SK-N-SH treated with all-trans-retinoic acid at 6 μM for 48 hours (cell line): Measurements from ENCODE around the gene TXNDC12.

Source experiments
- ATAC-seq: fragments of 200-7000 bp; cut with Tn5 transposase; 3 replicates; pipeline ENCODE4 v1.9.1; 2020; ENCODE audit warnings: mild to moderate bottlenecking, moderate library complexity
- ARNTL ChIP-seq: fragments of 450-650 bp; formaldehyde crosslinking; IDR thresholded peaks from 2 replicates; pipeline ENCODE4 v1.5.0; 2020; ENCODE audit warnings: low read depth, mild to moderate bottlenecking, moderate library complexity, borderline replicate concordance
- BACH2 ChIP-seq: fragments of 250-450 bp; sonication (Bioruptor Pico); IDR thresholded peaks from 2 replicates; pipeline ENCODE4 v1.9.0; 2021; ENCODE audit warnings: mild to moderate bottlenecking, borderline replicate concordance
- CSDC2 ChIP-seq: fragments of 250-450 bp; sonication (Bioruptor Pico); IDR thresholded peaks from 2 replicates; pipeline ENCODE4 v1.5.0; 2020; ENCODE audit warnings: mild to moderate bottlenecking, moderate library complexity
- ESRRG ChIP-seq: fragments of 250-450 bp; sonication (Bioruptor Pico); IDR thresholded peaks from 2 replicates; pipeline ENCODE4 v1.6.1; 2021; ENCODE audit warnings: mild to moderate bottlenecking
- GLIS3 ChIP-seq: fragments of 250-450 bp; sonication (Bioruptor Pico); IDR thresholded peaks from 2 replicates; pipeline ENCODE4 v1.5.0; 2020; ENCODE audit warnings: mild to moderate bottlenecking, moderate library complexity
- ISL1 ChIP-seq: fragments of 250-450 bp; sonication (Bioruptor Pico); IDR thresholded peaks from 2 replicates; pipeline ENCODE4 v2.1.2; 2022; ENCODE audit warnings: mild to moderate bottlenecking, moderate library complexity
- OSR1 ChIP-seq: fragments of 250-450 bp; sonication (Bioruptor Pico); IDR thresholded peaks from 2 replicates; pipeline ENCODE4 v1.8.0; 2022; ENCODE audit warnings: moderate library complexity, mild to moderate bottlenecking, inconsistent platforms
- PPARA ChIP-seq: fragments of 250-450 bp; sonication (Bioruptor Pico); IDR thresholded peaks from 2 replicates; pipeline ENCODE4 v1.5.0; 2020; ENCODE audit warnings: mild to moderate bottlenecking, borderline replicate concordance
- RARB ChIP-seq: fragments of 250-450 bp; sonication (Bioruptor Pico); IDR thresholded peaks from 2 replicates; pipeline ENCODE4 v1.8.0; 2021; ENCODE audit warnings: mild to moderate bottlenecking, moderate library complexity
- SNAI2 ChIP-seq: fragments of 250-450 bp; sonication (Bioruptor Pico); IDR thresholded peaks from 2 replicates; pipeline ENCODE4 v1.5.0; 2020; ENCODE audit warnings: mild to moderate bottlenecking, moderate library complexity
- TCF4 ChIP-seq: fragments of 250-450 bp; sonication (Bioruptor Pico); IDR thresholded peaks from 2 replicates; pipeline ENCODE4 v1.8.0; 2021; ENCODE audit warnings: mild to moderate bottlenecking, moderate library complexity, borderline replicate concordance
- TOX ChIP-seq: fragments of 250-450 bp; sonication (Bioruptor Pico); IDR thresholded peaks from 2 replicates; pipeline ENCODE4 v1.8.0; 2021; ENCODE audit warnings: mild to moderate bottlenecking, moderate library complexity, borderline replicate concordance
- ZC3H10 ChIP-seq: fragments of 250-450 bp; sonication (Bioruptor Pico); IDR thresholded peaks from 2 replicates; pipeline ENCODE4 v1.5.1; 2021; ENCODE audit warnings: mild to moderate bottlenecking, moderate library complexity
- ZFP3 ChIP-seq: fragments of 250-450 bp; sonication (Bioruptor Pico); IDR thresholded peaks from 2 replicates; pipeline ENCODE4 v1.5.0; 2020; ENCODE audit warnings: mild to moderate bottlenecking, moderate library complexity
- ZNF565 ChIP-seq: fragments of 450-650 bp; formaldehyde crosslinking; conservative IDR thresholded peaks from 2 replicates; pipeline ENCODE4 v1.5.0; 2020; ENCODE audit warnings: low read depth, mild to moderate bottlenecking, moderate library complexity
- ZNF70 ChIP-seq: fragments of 450-650 bp; formaldehyde crosslinking; IDR thresholded peaks from 2 replicates; pipeline ENCODE4 v1.5.0; 2020; ENCODE audit warnings: mild to moderate bottlenecking, moderate library complexity
- ZNF8 ChIP-seq: fragments of 450-650 bp; formaldehyde crosslinking; IDR thresholded peaks from 2 replicates; pipeline ENCODE4 v1.5.0; 2020; ENCODE audit warnings: mild to moderate bottlenecking, moderate library complexity
- TF ChIP-seq, protein P1 (sequence below): fragments of 250-450 bp; sonication (Bioruptor Pico); IDR thresholded peaks from 2 replicates; pipeline ENCODE4 v1.8.0; 2021; ENCODE audit warnings: low read depth, mild to moderate bottlenecking, moderate library complexity, borderline replicate concordance
- TF ChIP-seq, protein P2 (sequence below): fragments of 250-450 bp; sonication (Bioruptor Pico); IDR thresholded peaks from 2 replicates; pipeline ENCODE4 v1.8.0; 2020; ENCODE audit warnings: mild to moderate bottlenecking, moderate library complexity, borderline replicate concordance
- TF ChIP-seq, protein P3 (sequence below): fragments of 250-450 bp; sonication (Bioruptor Pico); IDR thresholded peaks from 2 replicates; pipeline ENCODE4 v1.5.1; 2021; ENCODE audit warnings: mild to moderate bottlenecking, moderate library complexity

The TXNDC12 gene

DNA sequence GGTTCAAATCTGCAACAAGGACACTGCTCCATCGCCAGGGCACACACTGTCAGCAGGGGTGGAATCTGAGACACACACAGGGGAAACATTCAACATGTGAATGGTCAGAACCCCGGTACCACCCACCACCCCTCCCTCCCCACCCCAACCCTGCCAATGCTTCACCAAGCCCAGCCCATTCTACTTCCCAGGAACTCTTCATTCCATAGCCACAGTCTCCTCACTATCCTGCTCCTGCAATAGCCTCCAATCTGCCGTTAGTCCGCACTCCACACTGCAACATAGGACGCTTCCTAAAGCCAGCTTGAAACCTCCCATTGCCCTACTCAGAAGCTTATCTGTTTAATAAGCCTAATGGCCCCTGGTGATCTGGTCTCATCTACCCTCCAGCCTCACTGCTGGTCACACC, 57.0 kb downstream of the TXNDC12 start:
- no peak for ATAC-seq
- TF ChIP-seq SNAI2 (CRISPR knock-in tag) (no peak), ZNF565 (no peak), ESRRG (CRISPR knock-in tag) (no peak), BACH2 (CRISPR knock-in tag) (no peak), TOX (CRISPR knock-in tag) (no peak), CSDC2 (no peak), RARB (CRISPR knock-in tag) (no peak), GLIS3 (no peak), ZNF8 (CRISPR knock-in tag) (no peak)
- TF ChIP-seq, protein P1, sequence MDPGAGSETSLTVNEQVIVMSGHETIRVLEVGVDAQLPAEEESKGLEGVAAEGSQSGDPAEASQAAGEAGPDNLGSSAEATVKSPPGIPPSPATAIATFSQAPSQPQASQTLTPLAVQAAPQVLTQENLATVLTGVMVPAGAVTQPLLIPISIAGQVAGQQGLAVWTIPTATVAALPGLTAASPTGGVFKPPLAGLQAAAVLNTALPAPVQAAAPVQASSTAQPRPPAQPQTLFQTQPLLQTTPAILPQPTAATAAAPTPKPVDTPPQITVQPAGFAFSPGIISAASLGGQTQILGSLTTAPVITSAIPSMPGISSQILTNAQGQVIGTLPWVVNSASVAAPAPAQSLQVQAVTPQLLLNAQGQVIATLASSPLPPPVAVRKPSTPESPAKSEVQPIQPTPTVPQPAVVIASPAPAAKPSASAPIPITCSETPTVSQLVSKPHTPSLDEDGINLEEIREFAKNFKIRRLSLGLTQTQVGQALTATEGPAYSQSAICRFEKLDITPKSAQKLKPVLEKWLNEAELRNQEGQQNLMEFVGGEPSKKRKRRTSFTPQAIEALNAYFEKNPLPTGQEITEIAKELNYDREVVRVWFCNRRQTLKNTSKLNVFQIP (CRISPR knock-in tag), result no peak
- TF ChIP-seq, protein P2, sequence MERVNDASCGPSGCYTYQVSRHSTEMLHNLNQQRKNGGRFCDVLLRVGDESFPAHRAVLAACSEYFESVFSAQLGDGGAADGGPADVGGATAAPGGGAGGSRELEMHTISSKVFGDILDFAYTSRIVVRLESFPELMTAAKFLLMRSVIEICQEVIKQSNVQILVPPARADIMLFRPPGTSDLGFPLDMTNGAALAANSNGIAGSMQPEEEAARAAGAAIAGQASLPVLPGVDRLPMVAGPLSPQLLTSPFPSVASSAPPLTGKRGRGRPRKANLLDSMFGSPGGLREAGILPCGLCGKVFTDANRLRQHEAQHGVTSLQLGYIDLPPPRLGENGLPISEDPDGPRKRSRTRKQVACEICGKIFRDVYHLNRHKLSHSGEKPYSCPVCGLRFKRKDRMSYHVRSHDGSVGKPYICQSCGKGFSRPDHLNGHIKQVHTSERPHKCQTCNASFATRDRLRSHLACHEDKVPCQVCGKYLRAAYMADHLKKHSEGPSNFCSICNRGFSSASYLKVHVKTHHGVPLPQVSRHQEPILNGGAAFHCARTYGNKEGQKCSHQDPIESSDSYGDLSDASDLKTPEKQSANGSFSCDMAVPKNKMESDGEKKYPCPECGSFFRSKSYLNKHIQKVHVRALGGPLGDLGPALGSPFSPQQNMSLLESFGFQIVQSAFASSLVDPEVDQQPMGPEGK (CRISPR knock-in tag), result no peak
- TF ChIP-seq, all 23 proteins: peak for 0

DNA sequence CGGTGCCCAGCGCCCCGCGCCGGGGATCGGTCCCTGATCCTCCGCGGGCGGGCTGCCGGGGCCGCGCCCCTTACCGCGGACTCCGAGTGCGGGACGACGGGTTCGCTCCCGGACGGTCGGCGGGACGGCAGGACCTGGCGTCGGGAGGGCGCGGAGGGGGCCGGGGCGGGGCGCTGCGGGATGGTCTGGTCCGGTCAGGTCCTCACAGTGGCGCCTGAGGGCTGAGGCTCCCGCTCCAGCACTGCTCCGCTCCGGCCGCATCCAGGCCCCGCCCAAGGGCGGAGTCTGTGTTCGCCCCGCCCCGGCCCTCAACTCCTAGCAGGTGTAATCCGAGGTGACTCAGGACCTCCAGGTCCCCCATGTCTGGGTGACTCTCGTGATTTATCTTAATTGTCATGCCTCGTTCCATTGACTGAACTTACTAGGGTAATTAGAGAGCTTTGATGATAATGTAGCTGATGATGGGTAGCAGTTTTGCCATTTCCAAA, 64.5 kb downstream of the TXNDC12 start, which contains the start of gene RAB3B:
RAB3B (minus strand) TSS at position 223 of the 488 bp plus-strand sequence. CDS start 13,583 bp downstream, outside the sequence.
- ATAC-seq, result peak; percentile 100

DNA sequence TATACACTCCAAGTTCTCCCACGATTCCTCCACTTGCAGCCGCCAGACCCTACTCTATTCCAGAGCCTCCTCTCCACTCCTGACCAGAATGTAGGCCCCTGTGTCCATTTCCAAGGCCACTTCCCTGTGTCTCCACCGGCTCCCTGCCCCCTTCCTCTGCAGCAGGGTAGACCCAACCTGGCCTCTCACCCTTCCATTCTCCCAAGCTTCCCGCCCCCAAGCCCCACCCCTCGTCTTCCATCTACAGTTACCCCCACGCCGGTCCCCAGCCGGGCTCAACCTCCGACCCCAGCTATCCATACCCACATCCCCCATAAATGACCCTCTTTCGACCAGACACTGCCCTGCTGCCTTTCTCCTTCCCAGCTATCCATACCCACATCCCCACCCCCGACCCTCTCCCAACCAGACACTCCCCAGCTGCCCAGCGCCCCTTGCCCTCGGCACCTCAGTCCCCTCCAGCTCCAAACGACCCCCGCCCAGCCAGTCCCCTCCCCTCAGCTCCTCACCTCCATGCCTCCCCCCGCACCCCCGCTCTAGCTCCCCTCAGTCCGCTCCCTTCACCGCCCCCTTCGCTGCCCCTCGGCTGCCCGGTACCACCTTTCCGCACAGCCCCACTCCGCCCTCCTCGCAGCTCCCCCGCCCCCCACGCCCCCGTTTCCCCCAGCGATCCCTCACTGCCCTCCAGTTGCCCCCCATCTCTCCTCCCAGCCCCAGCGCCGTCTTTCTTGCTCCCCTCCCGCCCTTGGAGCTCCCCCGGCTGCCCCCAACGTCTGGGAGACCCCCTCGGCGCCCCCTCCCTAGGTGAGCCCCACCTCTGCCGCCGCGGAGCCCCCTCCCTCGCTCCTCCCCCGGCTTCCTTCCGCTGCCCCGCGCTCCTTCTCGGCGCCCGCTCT, 65.2 kb downstream of the TXNDC12 start:
- TF ChIP-seq TOX (CRISPR knock-in tag) (no peak), SNAI2 (CRISPR knock-in tag) (no peak), ESRRG (CRISPR knock-in tag) (no peak), PPARA (no peak), RARB (CRISPR knock-in tag) (no peak), ZFP3 (CRISPR knock-in tag) (no peak), BACH2 (CRISPR knock-in tag) (no peak), OSR1 (CRISPR knock-in tag) (no peak)
- TF ChIP-seq, protein P3, sequence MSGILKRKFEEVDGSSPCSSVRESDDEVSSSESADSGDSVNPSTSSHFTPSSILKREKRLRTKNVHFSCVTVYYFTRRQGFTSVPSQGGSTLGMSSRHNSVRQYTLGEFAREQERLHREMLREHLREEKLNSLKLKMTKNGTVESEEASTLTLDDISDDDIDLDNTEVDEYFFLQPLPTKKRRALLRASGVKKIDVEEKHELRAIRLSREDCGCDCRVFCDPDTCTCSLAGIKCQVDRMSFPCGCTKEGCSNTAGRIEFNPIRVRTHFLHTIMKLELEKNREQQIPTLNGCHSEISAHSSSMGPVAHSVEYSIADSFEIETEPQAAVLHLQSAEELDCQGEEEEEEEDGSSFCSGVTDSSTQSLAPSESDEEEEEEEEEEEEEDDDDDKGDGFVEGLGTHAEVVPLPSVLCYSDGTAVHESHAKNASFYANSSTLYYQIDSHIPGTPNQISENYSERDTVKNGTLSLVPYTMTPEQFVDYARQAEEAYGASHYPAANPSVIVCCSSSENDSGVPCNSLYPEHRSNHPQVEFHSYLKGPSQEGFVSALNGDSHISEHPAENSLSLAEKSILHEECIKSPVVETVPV, result no peak
- no peak for ATAC-seq

More for the DNA sequence above, 64.5 kb downstream of the TXNDC12 start, which contains the start of gene RAB3B:
- TF ChIP-seq OSR1 (CRISPR knock-in tag) (no peak), ZNF8 (CRISPR knock-in tag) (no peak), BACH2 (CRISPR knock-in tag) (no peak), TCF4 (CRISPR knock-in tag) (no peak), CSDC2 (no peak), ZC3H10 (CRISPR knock-in tag) (no peak), ZNF565 (no peak), ZNF70 (no peak), ISL1 (CRISPR knock-in tag) (no peak), ARNTL (CRISPR knock-in tag) (no peak), RARB (CRISPR knock-in tag) (no peak)
- TF ChIP-seq, protein P1 (CRISPR knock-in tag), result no peak
- TF ChIP-seq, protein P2 (CRISPR knock-in tag), result no peak
- TF ChIP-seq, protein P3, result no peak
